ENCODE data around the gene ORAI3. TPM values are rescaled to one million over a fixed set of nuclear protein-coding genes. Genes with fewer than 3 reads are reported as not detected.

ORAI3 gene
- total and polyA plus RNA-seq, 7 experiments from 2014 or later = 6.0 to 29.8 (median 17.8) TPM

DNA sequence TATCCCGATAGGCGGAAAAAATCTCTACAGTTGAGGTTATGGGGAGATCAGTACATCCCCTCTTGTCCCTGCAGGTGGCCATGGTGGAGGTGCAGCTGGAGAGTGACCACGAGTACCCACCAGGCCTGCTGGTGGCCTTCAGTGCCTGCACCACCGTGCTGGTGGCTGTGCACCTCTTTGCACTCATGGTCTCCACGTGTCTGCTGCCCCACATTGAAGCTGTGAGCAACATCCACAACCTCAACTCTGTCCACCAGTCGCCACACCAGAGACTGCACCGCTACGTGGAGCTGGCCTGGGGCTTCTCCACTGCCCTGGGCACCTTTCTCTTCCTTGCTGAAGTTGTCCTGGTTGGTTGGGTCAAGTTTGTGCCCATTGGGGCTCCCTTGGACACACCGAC is 4.2 kb downstream of the ORAI3 start:
- Mint-ChIP-seq H3K27me3 (peaks cover 0 to 3% (median 0%) of the 10 kb centered on the region in 5 donors), H3K9me3 (peaks cover 0 to 1% (median 0%) of the 10 kb centered on the region in 11 donors), H3K4me3 (no peak overlapping the region), H3K36me3 (peaks cover 0 to 6% (median 0%) of the 10 kb centered on the region in 5 donors), H3K27ac (peak overlapping the region in 1 of 9 donors; percentile 48), H3K4me1 (peaks cover 13 to 37% (median 18%) of the 10 kb centered on the region in 7 donors)
- ChIA-PET POLR2A (interaction anchor here (1.0 kb wide), 1 partner anchor 78 kb away, joined by 3 read pairs; no protein-coding TSS in a partner anchor), CTCF (no interaction called here)
- Histone ChIP-seq H3K9me3 (ENCODE audit: control insufficient read depth in 2 of 3, low read length in 3 of 3) (no peaks in the 10 kb centered on the region), H3K27me3 (ENCODE audit: control insufficient read depth in 2 of 2, insufficient read depth in 2 of 2, low read length in 2 of 2) (no peaks in the 10 kb centered on the region), H3K4me1 (ENCODE audit: control insufficient read depth in 2 of 2, insufficient read depth in 2 of 2, low read length in 2 of 2) (peaks cover 20 to 22% of the 10 kb centered on the region in 2 donors), H3K4me3 (ENCODE audit: low read length) (no peak overlapping the region), H3K36me3 (ENCODE audit: control insufficient read depth in 2 of 3, insufficient read depth in 3 of 3, low read length in 3 of 3) (no peaks in the 10 kb centered on the region), H3K27ac (ENCODE audit: low read depth, low read length) (no peak overlapping the region)
- DNase-seq (no peak), ATAC-seq (no peak)
- intact Hi-C loops (cut with micrococcal nuclease) = loop anchor here (2.0 to 10.0 kb wide), 2 partner anchors 916 to 922 kb away; partner anchors contain the start of gene ZNF267 (in 1 of the 2)

- intact Hi-C loops (cut with micrococcal nuclease) = loop anchor here (2.0 to 10.0 kb wide), 2 partner anchors 915 to 921 kb away; partner anchors contain the start of gene ZNF267 (in 1 of the 2)
- ATAC-seq (no peak), DNase-seq (peak in 8 of 9 donors; percentile 29 to 58 (median 46))
- peaks cover 0 to 6% (median 0%) of the 10 kb centered on the region in 5 donors for H3K36me3 Mint-ChIP-seq
- H3K4me1 ChIP-seq (ENCODE audit: control insufficient read depth in 2 of 2, insufficient read depth in 2 of 2, low read length in 2 of 2) = peaks cover 23 to 24% of the 10 kb centered on the region in 2 donors
- peaks cover 17 to 39% (median 23%) of the 10 kb centered on the region in 7 donors for H3K4me1 Mint-ChIP-seq
- no peak overlapping the region for H3K4me3 Mint-ChIP-seq
- no peak overlapping the region for H3K4me3 ChIP-seq (ENCODE audit: low read length)
- H3K27me3 Mint-ChIP-seq = peaks cover 0 to 3% (median 0%) of the 10 kb centered on the region in 5 donors
- no peak overlapping the region for H3K27ac ChIP-seq (ENCODE audit: low read depth, low read length)
- no peaks in the 10 kb centered on the region for H3K27me3 ChIP-seq (ENCODE audit: control insufficient read depth in 2 of 2, insufficient read depth in 2 of 2, low read length in 2 of 2)
- H3K27ac Mint-ChIP-seq = peak overlapping the region in 3 of 9 donors; percentile 52 to 67 (median 57)
- no peaks in the 10 kb centered on the region for H3K9me3 ChIP-seq (ENCODE audit: control insufficient read depth in 2 of 3, low read length in 3 of 3)
- H3K9me3 Mint-ChIP-seq = peaks cover 0 to 1% (median 0%) of the 10 kb centered on the region in 11 donors
- POLR2A ChIA-PET = interaction anchor here (0.6 to 1.3 kb wide), 4 partner anchors 9 to 506 kb away, joined by 3 to 4 read pairs (median 4); no protein-coding TSS in a partner anchor
- CTCF ChIA-PET = interaction anchor here (0.6 to 0.7 kb wide), 2 partner anchors 731 to 1062 kb away, joined by 3 read pairs; no protein-coding TSS in a partner anchor
- no peaks in the 10 kb centered on the region for H3K36me3 ChIP-seq (ENCODE audit: control insufficient read depth in 2 of 3, insufficient read depth in 3 of 3, low read length in 3 of 3)
These were observed 4.8 kb downstream of the ORAI3 start for GRCh38 chr16:30953511-30954124.

DNA sequence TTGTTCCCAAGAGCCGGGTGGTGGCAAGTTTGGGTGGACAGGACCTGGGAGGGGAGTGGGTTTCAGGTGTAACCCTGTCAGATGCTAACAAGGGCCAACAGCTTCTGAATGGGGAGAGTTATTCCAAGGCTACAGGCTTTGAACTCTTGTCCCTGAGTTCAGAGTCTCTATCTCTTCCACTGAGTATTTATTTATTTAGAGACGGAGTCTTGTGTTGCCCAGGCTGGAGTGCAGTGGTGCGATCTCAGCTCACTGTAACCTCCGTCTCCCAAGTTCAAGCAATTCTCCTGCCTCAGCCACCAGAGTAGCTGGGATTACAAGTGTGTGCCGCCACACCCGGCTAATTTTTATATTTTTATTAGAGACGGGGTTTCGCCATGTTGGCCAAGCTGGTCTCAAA is 6.1 kb downstream of the ORAI3 start:
- intact Hi-C loops (cut with micrococcal nuclease) = loop anchor here (5.0 to 10.0 kb wide), 2 partner anchors 42 to 920 kb away; partner anchors contain the start of gene ZNF267 (in 1 of the 2)
- H3K4me1 Mint-ChIP-seq = peaks cover 24 to 48% (median 29%) of the 10 kb centered on the region in 7 donors
- no peak overlapping the region for H3K27ac ChIP-seq (ENCODE audit: low read depth, low read length)
- peaks cover 25 to 30% of the 10 kb centered on the region in 2 donors for H3K4me1 ChIP-seq (ENCODE audit: control insufficient read depth in 2 of 2, insufficient read depth in 2 of 2, low read length in 2 of 2)
- ChIA-PET CTCF (interaction anchor here (0.6 to 1.2 kb wide), 2 partner anchors 13 to 15 kb away, joined by 3 to 8 read pairs; no protein-coding TSS in a partner anchor), POLR2A (interaction anchor here (0.6 to 1.3 kb wide), 3 partner anchors 9 to 536 kb away, joined by 3 to 4 read pairs (median 3); no protein-coding TSS in a partner anchor)
- peaks cover 0 to 1% (median 0%) of the 10 kb centered on the region in 11 donors for H3K9me3 Mint-ChIP-seq
- peaks cover 0 to 11% (median under 1%) of the 10 kb centered on the region in 3 experiments for H3K36me3 ChIP-seq (ENCODE audit: control insufficient read depth in 2 of 3, insufficient read depth in 3 of 3, low read length in 3 of 3)
- peaks cover 2 to 8% (median 4%) of the 10 kb centered on the region in 5 donors for H3K36me3 Mint-ChIP-seq
- H3K27ac Mint-ChIP-seq = peak overlapping the region in 2 of 9 donors; percentile 42 to 57
- no peaks in the 10 kb centered on the region for H3K9me3 ChIP-seq (ENCODE audit: control insufficient read depth in 2 of 3, low read length in 3 of 3)
- H3K27me3 Mint-ChIP-seq = peaks cover 0 to 3% (median 0%) of the 10 kb centered on the region in 5 donors
- peak overlapping the region in 1 of 10 donors; percentile 61 for H3K4me3 Mint-ChIP-seq
- H3K27me3 ChIP-seq (ENCODE audit: control insufficient read depth in 2 of 2, insufficient read depth in 2 of 2, low read length in 2 of 2) = no peaks in the 10 kb centered on the region
- H3K4me3 ChIP-seq (ENCODE audit: low read length) = no peak overlapping the region
- DNase-seq (no peak), ATAC-seq (no peak)

GRCh38 chr16:30956601-30957455 is 8.0 kb downstream of the ORAI3 start:
- Histone ChIP-seq H3K4me1 (ENCODE audit: control insufficient read depth in 2 of 2, insufficient read depth in 2 of 2, low read length in 2 of 2) (peaks cover 16 to 22% of the 10 kb centered on the region in 2 donors), H3K27ac (ENCODE audit: low read depth, low read length) (peak overlapping the region; percentile 93), H3K4me3 (ENCODE audit: low read length) (peak overlapping the region; percentile 100), H3K27me3 (ENCODE audit: control insufficient read depth in 2 of 2, insufficient read depth in 2 of 2, low read length in 2 of 2) (no peaks in the 10 kb centered on the region), H3K36me3 (ENCODE audit: control insufficient read depth in 2 of 3, insufficient read depth in 3 of 3, low read length in 3 of 3) (peaks cover 6 to 29% (median 13%) of the 10 kb centered on the region in 3 experiments), H3K9me3 (ENCODE audit: control insufficient read depth in 2 of 3, low read length in 3 of 3) (no peaks in the 10 kb centered on the region)
- peak overlapping the region; percentile 81 to 97 (median 96) for H3K4me3 Mint-ChIP-seq
- ATAC-seq (peak; percentile 75), DNase-seq (peak; percentile 60 to 91 (median 75))
- peak overlapping the region; percentile 97 to 100 (median 98) for H3K27ac Mint-ChIP-seq
- H3K36me3 Mint-ChIP-seq = peaks cover 6 to 18% (median 12%) of the 10 kb centered on the region in 5 donors
- ChIA-PET CTCF (interaction anchor here (1.0 to 1.1 kb wide), 2 partner anchors 113 to 917 kb away, joined by 3 to 5 read pairs; partner anchors contain the start of gene ZNF267), POLR2A (interaction anchor here (0.7 to 2.1 kb wide), 9 partner anchors 28 to 520 kb away, joined by 3 to 7 read pairs (median 4); partner anchors contain the start of genes HSD3B7, KAT8, VKORC1 and ZNF646)
- peaks cover 0 to 3% (median 0%) of the 10 kb centered on the region in 5 donors for H3K27me3 Mint-ChIP-seq
- no peaks in the 10 kb centered on the region for H3K9me3 Mint-ChIP-seq
- intact Hi-C loops (cut with micrococcal nuclease) = loop anchor here (1.0 to 10.0 kb wide), 17 partner anchors 8 to 918 kb away; partner anchors contain the start of genes FBXL19 (in 2 of the 2), KAT8 (in 2 of the 2), STX4 (in 2 of the 2) and ZNF646 (in 2 of the 2)
- H3K4me1 Mint-ChIP-seq = peaks cover 23 to 46% (median 30%) of the 10 kb centered on the region in 7 donors

- peaks cover 23 to 46% (median 29%) of the 10 kb centered on the region in 7 donors for H3K4me1 Mint-ChIP-seq
- Histone ChIP-seq H3K4me3 (ENCODE audit: low read length) (peak within 1 kb of the TSS; percentile 100), H3K27me3 (ENCODE audit: control insufficient read depth in 2 of 2, insufficient read depth in 2 of 2, low read length in 2 of 2) (no peaks in the 10 kb centered on the region), H3K4me1 (ENCODE audit: control insufficient read depth in 2 of 2, insufficient read depth in 2 of 2, low read length in 2 of 2) (peaks cover 16 to 22% of the 10 kb centered on the region in 2 donors), H3K27ac (ENCODE audit: low read depth, low read length) (peak within 1 kb of the TSS; percentile 93), H3K9me3 (ENCODE audit: control insufficient read depth in 2 of 3, low read length in 3 of 3) (no peaks in the 10 kb centered on the region), H3K36me3 (ENCODE audit: control insufficient read depth in 2 of 3, insufficient read depth in 3 of 3, low read length in 3 of 3) (peaks cover 6 to 37% (median 13%) of the 10 kb centered on the region in 3 experiments)
- peak within 1 kb of the TSS; percentile 81 to 97 (median 96) for H3K4me3 Mint-ChIP-seq
- peaks cover 6 to 21% (median 14%) of the 10 kb centered on the region in 5 donors for H3K36me3 Mint-ChIP-seq
- peaks cover 0 to 3% (median 0%) of the 10 kb centered on the region in 5 donors for H3K27me3 Mint-ChIP-seq
- no peaks in the 10 kb centered on the region for H3K9me3 Mint-ChIP-seq
- peak; percentile 94 to 99 (median 97) for DNase-seq
- ChIA-PET CTCF (interaction anchor here (1.1 kb wide), 1 partner anchor 113 kb away, joined by 5 read pairs; no protein-coding TSS in a partner anchor), POLR2A (interaction anchor here (0.6 to 2.1 kb wide), 9 partner anchors 19 to 519 kb away, joined by 3 to 7 read pairs (median 4); partner anchors contain the start of genes HSD3B7, KAT8, VKORC1 and ZNF646)
- ATAC-seq = peak; percentile 93
- H3K27ac Mint-ChIP-seq = peak within 1 kb of the TSS; percentile 97 to 100 (median 98)
- intact Hi-C loops (cut with micrococcal nuclease) = loop anchor here (1.0 to 10.0 kb wide), 17 partner anchors 8 to 917 kb away; partner anchors contain the start of genes FBXL19 (in 2 of the 2), KAT8 (in 2 of the 2), STX4 (in 2 of the 2) and ZNF646 (in 2 of the 2)
These were observed 8.7 kb downstream of the ORAI3 start, which contains the start of gene SETD1A for GRCh38 chr16:30957456-30958174. TSS of gene SETD1A (plus strand) at chr16:30957754. CDS start at chr16:30958732, 978 bp downstream.
